Stimulated activated CD8-positive, alpha-beta memory T cell treated with anti-CD3 and anti-CD28 coated beads, Interleukin-12 subunit alpha, Interleukin-12 subunit beta, amount 100 ng/mL, for 1 hour (primary cell): ENCODE measurements around the gene UTP14C.
"Not testable (repeated sequence)": the region's sequence is repeated elsewhere in the genome, so short reads cannot be mapped to it uniquely, and the experiment has no call there.

ENCODE experiments used
- DNase-seq: peaks from one replicate; pipeline ENCODE4 v3.0.0-alpha.2; 2020; ENCODE audit warnings: low read depth

The UTP14C gene

GRCh38 chr13:52043675-52044074, 19.2 kb downstream of the UTP14C start:
- DNase-seq: no peak

- no peak for DNase-seq
These were observed 23.0 kb downstream of the UTP14C start for GRCh38 chr13:52047463-52047862.

GRCh38 chr13:52048516-52048915, 24.0 kb downstream of the UTP14C start:
- no peak for DNase-seq

- no peak for DNase-seq
These were observed 26.9 kb downstream of the UTP14C start for GRCh38 chr13:52051400-52051799.

GRCh38 chr13:52053460-52053859, 29.0 kb downstream of the UTP14C start:
- no peak for DNase-seq

- DNase-seq: not testable (repeated sequence)
These were observed 36.6 kb downstream of the UTP14C start for GRCh38 chr13:52061064-52061463.

- no peak for DNase-seq
These were observed 37.1 kb downstream of the UTP14C start for GRCh38 chr13:52061587-52061986.

GRCh38 chr13:52067237-52067636, 42.7 kb downstream of the UTP14C start:
- no peak for DNase-seq

GRCh38 chr13:52070929-52071523, 46.5 kb downstream of the UTP14C start:
- no peak for DNase-seq
